ENCODE data around the gene CLCN4. TPM values are rescaled to one million over a fixed set of nuclear protein-coding genes. Genes with fewer than 3 reads are reported as not detected.

The CLCN4 gene
- total RNA-seq, 2 experiments from 2014 or later = not detected

- DNase-seq = no peak
- Mint-ChIP-seq H3K27me3 (ENCODE audit: low read depth) (peaks cover 2% of the 10 kb centered on the region), H3K36me3 (ENCODE audit: low read depth) (no peaks in the 10 kb centered on the region), H3K4me1 (ENCODE audit: low read depth) (no peaks in the 10 kb centered on the region), H3K27ac (no peak overlapping the region), H3K4me3 (no peak overlapping the region), H3K9me3 (no peaks in the 10 kb centered on the region)
- intact Hi-C loops (cut with micrococcal nuclease) = no loop called here
- CTCF ChIA-PET = no interaction called here
Observed at GRCh38 chrX:10286195-10286594, 129.4 kb downstream of the CLCN4 start.

Other genes with a start within 250 kb of the CLCN4 start
- not detected for gene CLDN34, start 189.6 kb upstream of the CLCN4 start, total RNA-seq